ENCODE results near the gene CACNA1E.

The CACNA1E gene

DNA sequence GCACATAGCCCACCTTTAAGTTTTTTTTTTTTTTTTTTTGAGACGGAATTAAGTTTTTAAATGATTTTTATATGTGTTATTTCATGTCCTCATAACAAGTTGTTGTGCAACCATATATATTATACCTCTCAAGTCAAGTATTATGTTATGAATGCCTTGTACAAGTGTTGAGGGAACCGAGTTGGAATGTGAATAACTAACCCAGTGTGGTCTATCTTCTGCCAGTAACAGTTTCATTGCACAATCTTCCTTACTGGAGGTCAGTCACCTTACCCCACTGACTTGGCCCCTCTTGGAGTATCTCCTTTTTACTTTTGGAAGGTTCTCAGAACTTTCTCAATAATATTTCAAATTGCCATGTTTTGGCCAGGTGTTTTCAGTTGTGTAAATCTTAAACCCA is 201.9 kb downstream of the CACNA1E start:
- DNase-seq (ENCODE audit: low spot score) = no peak

DNA sequence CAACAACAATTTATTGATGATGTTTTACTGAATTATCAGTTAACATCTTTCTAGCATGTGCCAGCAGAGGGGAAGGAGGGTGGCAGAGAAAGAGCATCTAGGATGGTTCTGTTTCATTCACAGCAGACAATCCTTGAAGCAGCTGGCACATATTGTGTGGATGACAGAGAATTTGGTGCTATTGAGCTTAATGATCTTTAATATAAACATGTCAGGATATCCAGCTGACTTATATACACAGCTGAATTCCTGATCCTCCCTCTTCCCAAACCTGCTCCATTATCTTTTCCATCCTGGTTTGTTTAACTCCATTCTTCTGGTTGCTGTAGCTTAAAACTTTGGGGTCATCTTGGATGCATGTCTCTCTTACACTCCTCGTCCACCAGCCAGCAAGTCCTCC is 218.6 kb downstream of the CACNA1E start:
- no peak for DNase-seq (ENCODE audit: low spot score)

DNA sequence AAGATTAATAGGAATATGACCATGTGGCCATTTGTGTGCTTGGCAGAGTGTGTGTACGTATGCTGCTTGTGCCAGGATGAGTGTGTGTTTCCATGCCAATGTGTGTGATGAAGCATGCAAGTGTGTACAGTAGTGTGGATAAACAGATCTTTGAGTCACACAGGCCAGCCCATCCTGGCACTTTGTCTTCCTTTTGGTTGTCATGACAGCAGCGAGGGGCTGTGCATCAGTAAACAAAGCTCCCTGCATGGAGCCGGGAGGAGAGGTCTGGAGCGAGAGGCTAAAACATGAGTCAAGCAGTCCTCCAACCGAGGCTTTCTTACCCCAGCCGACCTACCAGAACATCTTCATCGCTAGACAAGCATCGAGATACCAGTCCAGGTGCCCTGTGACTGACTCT is 221.2 kb downstream of the CACNA1E start:
- DNase-seq (ENCODE audit: low spot score) = no peak

DNA sequence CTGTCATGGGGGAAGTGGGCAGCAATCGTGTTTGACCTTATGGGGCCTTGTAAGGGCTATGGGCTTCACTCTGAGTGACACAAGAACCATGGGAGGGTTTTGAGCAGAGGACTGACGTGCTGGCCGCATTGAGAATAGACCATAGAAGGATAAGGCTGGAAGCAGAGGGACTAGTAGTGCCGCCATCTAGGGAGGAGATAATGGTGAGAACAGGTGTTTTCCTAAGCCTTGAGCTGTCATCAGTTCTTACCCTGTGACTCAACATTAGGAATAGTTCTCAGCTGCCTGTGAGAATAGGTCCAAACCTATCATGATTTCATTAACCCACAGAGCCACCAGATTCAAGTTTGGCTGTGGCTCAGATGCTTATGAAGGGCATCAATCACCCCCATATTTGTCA is 228.5 kb downstream of the CACNA1E start:
- no peak for DNase-seq (ENCODE audit: low spot score)

DNA sequence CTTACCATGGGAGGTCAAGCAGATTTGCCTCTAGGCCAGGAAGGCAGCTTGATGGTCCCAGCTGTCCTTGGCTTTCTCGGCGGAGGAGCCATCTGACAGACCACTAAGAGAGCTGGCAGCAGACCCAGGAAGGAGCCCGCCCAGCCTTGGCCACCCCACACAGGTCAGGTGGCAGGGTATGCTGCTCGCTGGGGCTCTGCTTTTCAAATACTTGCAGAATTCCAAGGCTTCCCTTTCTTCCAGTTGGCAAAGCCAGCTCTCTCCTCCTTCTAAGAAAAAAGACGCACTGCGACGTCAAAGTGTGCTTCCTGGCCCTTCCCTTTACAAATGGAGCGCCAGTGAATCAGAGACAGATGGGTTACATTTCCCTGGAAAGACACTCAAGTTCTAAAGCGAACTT is 229.4 kb downstream of the CACNA1E start:
- no peak for DNase-seq (ENCODE audit: low spot score)

DNA sequence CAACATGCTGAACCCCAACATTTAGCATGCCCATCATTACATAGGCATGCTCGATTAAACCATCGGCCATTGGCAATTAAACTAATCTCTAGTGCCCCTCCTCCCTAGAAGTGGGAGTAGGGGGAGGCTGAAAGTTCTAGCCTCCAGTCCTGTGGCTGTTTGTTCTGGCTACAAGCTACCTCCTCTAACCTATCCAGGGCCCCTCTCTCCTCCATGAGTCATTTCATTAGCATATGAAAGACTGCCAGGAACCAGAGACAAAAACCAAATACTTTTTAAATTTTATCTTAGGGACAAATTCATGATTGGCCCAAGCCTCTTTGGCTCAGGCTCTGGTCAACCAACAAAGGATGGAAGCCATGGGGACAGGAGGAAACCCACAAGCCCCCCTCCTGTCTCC is 231.1 kb downstream of the CACNA1E start:
- DNase-seq (ENCODE audit: low spot score) = no peak

DNA sequence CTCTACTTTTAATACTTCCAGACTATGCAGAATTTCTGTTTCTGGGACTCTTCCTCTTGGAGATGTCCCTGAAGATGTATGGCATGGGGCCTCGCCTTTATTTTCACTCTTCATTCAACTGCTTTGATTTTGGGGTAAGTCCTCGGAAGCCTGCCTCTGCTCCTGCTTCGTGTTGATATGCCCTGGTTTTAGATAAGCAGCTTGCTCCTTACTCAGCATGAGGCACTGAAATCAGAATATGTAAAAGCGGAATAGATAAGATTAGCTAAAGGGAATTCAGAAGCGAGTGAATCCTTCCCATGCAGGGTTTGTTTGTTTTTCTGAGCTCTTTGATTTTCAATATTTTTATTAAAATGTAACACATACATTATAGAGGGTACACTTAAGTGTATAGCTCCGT is 234.7 kb downstream of the CACNA1E start:
- no peak for DNase-seq (ENCODE audit: low spot score)

DNA sequence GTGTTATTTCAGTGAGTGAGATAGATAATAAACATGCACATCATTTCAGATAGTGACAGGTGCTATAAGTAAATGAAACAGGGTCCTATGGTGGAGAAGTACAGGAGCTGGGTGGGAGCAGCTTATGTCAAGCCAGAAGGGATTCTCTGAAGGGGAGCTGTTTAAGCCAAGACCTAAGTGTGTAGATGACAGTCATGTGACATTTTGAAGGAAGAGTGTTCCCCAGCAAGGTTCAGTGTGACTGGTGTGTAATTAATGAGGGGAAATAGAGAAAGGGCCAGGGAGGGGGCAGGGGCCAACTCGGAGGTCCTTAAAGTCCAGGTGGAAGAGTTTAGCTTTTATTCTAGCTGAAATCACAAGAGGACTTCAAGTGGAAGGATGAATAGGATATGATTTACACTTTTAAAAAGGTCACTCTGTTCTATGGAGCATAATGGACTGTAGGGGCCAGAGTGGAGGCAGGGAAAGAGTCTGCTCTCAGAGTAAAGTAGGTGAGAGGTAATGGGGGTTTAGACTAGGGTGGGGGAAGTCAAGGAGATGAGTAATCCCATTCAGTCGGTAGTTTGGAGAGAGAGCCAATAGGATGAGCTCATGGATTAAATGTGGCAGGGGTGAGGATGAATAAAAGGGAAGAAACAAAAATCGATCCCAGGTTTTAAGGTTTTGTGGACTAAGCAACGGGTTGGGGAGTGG is 243.1 kb downstream of the CACNA1E start:
- no peak for DNase-seq (ENCODE audit: low spot score)

DNA sequence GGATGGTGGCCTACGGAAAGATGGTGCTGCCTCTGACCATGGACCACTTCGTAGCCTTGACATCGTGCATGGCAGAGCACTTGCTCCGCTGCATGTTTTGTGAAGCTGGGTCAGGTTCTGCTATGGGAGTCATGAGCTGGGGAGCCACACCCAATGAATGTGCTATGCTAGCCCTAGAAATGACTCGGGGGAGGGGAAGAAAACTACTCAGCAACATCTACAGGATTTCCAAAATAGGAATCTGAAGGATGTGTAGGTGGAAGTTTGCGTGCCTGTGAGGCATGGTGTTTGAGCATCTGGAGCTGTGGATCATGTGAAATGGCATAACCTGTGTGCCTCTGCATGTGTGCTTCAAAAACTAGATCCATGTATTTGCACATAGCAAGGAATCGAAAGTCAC is 247.3 kb downstream of the CACNA1E start:
- no peak for DNase-seq (ENCODE audit: low spot score)

DNA sequence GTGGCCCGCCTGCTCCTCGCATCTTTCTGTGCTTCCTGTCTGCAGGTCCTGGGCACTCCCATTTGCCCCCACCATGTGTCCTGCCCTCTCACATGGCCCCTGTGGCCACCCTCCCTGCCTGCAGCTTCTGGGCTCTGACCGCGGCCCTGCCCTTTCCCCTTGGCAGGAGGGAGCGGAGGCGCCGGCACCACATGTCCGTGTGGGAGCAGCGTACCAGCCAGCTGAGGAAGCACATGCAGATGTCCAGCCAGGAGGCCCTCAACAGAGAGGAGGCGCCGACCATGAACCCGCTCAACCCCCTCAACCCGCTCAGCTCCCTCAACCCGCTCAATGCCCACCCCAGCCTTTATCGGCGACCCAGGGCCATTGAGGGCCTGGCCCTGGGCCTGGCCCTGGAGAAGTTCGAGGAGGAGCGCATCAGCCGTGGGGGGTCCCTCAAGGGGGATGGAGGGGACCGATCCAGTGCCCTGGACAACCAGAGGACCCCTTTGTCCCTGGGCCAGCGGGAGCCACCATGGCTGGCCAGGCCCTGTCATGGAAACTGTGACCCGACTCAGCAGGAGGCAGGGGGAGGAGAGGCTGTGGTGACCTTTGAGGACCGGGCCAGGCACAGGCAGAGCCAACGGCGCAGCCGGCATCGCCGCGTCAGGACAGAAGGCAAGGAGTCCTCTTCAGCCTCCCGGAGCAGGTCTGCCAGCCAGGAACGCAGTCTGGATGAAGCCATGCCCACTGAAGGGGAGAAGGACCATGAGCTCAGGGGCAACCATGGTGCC is 249.1 kb downstream of the CACNA1E start:
- no peak for DNase-seq (ENCODE audit: low spot score)

DNA sequence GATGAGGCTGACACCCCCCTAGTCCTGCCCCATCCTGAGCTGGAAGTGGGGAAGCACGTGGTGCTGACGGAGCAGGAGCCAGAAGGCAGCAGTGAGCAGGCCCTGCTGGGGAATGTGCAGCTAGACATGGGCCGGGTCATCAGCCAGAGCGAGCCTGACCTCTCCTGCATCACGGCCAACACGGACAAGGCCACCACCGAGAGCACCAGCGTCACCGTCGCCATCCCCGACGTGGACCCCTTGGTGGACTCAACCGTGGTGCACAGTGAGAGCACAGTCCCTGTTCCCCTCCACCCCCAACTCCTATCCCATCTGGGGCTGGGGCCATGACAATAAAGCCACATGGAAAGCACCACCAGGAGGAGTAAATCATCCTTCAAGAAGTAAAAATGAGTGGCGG is 250.2 kb downstream of the CACNA1E start:
- no peak for DNase-seq (ENCODE audit: low spot score)

DNA sequence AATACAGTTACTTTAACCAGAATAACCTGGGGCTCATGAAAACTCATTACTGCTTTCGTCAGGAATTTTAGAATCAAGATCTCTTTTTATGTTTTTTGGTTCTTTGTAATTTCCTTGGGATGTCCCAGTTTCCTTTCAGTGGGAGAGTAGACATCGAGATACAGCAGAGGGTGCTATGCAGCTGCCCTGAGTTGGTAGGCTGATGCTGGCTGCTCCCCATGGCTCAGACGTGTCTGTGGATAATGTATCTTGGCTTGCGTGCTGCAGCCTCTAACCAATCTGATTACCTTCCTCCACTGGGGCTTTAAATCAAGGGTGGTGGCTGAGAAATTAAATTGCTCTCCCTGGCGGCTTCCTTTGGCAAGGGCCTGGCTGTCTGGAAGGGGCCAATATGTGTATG is 253.7 kb downstream of the CACNA1E start:
- peak; percentile 4 for DNase-seq (ENCODE audit: low spot score)

DNA sequence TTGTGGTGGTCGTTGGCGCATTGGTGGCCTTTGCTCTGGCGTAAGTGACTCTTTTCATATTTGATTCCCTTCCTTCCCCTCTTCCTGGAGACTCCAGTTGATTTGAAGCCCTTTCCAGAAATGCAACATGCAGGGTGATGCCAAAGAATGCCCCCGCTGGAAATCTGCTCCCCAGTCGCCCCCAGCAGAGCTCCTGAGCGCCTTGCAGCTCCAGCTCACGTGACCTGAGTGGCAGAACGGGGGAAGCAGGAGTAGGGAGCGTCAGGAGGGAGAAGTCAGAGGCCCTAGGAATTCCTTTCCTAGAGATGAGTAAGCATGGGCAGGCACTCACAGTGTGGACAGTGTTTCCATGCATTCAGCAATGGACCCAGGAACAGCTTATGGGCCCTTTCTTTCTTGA is 255.9 kb downstream of the CACNA1E start:
- no peak for DNase-seq (ENCODE audit: low spot score)

DNA sequence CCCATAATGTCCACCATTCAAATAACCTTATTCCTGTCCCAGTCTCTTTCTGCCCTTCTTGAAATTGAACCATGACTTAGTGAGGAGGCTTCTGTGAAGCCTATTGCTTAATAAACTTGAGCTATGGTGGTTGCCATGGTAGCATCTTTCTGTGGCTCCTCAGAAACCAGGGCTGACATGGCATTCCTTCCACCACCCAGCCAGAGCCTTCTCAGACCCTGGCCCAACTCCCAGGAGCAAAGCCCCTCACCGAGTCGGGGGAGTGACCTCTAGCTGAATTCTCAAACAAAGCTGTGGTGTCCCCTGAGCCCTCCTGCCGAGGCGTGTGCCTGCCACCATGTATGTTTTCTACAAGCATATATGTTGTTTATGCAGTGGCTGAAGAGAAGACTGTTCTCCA is 259.1 kb downstream of the CACNA1E start:
- no peak for DNase-seq (ENCODE audit: low spot score)

DNA sequence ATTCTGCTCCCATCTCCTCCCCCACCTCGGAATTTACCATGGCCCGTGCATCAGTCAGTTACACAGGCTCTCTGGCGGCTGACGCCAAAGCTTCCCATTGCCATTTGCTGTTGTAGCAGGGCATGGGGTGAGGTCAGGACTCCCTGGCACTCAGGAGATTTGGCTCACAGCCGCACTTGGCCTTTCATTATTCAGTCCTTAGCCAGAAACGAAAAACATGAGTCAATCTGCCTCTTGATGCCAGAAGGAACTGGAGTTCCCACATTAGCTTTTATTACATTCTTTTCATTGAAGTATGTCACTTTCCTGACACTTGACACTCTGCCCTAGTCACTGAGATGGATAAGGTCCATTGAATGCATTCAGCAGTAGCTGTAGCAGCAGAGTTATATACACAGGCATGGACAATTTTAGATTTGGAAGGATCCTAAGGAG is 260.6 kb downstream of the CACNA1E start:
- DNase-seq (ENCODE audit: low spot score) = no peak

DNA sequence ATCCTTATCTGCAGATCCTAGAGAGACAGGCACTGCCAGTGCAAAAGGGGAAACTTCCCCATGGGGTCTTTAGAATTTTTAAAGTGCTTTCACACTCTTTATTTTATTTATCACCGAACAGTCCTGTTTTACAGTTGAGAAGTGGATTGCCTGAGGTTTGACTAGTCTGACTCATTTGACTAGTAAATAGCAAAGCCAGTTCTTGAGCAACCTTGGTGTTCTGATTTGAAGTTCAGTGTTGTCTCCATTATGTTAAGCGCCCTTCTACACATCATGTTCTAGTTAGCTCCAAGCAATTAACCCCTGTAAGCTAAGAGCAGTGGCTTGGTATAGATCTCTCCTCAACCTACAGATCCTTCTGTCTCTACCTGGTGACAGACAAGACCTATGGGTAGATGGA is 262.9 kb downstream of the CACNA1E start:
- no peak for DNase-seq (ENCODE audit: low spot score)

DNA sequence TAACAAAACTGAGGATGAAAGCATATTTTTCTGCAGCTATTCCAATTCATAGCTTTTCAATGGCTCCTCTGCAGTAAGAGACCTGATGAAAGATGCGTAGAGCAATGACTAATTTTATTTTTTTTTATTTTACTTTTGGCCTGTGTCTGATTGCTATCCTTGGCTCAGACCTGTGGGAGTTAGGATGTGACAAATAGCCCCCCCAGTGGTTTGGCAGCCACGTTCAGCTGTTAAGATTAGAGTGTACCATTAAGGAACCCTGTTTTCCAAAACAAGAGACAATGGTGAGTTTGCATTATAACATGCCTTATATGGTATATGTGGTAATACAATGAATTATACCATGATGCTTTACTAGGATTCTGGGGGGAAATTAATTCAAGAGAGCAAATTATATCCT is 264.7 kb downstream of the CACNA1E start:
- DNase-seq (ENCODE audit: low spot score) = no peak

DNA sequence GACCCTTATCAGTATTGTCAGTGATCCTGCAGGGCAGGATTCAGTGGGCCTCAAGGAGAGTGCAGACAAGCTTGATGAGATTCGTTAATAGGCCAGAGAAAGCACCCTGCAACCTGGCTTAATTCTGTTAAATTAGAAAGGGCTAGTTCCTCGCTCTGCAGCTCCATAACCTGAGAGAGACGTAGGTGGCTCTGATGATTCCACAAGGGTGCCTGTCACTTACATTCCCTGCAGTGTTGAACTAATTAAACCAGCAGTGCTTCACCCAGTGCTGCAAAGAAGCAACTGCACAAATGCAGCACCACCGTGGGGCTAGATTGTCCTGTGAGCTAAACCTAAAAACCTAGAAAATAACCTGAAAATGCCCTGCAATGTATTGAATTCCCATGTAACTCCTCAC is 270.8 kb downstream of the CACNA1E start:
- DNase-seq (ENCODE audit: low spot score) = no peak

DNA sequence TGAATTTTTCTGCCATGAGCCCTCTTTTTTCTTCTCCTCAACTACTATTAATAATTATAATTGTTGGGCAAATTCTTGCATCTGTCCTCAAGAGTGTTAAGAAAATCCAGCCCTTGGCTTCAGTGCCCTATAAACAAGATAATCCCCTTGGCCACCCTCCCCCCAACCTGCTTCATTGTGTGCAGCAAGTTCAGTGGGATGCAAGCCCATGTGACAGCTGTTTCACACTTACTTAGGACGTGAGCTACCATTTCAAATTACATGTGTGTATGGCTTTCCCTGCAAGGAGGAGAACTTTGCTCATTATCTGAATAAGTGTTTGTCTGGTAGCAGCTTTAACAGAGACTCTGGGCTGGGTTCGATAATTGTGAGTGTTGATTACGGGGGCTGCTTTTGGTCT is 276.2 kb downstream of the CACNA1E start:
- DNase-seq (ENCODE audit: low spot score) = no peak

DNA sequence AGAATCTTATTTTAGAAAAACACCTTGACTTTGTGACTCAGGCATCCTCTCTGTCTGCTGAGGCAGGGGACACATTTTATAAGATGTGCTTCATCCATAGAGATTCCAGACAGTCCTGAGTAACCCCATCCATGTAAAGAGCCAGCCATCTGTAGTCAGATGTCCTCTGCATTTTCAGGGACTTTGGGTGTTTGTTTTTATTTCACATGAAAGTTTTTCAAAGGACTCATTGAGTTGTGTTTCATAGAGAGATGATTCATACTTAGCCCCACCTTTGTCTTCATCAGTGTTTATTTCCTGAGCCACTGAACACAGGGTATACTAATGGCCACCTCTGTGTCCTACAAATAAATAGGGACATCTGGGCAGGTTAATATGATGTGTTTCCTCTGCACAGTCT is 280.4 kb downstream of the CACNA1E start:
- peak; percentile 7 for DNase-seq (ENCODE audit: low spot score)

DNA sequence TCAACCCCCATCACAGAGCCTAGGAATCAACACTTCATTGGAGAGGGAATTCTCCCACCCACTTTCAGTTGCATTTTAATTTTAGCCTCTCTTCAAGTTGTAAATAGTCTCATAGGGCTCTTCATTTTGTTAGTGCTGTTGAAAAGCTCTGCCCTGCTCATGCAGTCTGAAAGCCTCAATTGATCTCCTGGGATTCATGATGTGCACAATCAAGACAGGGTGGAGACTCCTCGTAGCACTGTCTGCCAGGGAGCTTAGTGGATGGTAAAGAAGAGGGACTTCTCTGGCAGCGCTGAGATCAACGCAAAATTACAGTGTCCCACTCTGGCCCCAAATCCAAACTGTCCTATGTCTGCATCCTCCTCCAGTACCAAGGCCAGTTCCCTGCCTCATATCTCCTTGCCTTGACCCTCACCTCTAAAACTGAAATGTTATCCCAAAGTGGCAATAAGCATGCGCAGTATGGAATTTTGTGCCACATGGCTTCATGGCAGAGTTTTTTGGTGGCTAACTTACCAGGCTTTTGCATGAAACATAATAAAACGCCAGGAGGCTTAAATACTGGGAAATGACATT is 282.2 kb downstream of the CACNA1E start:
- DNase-seq (ENCODE audit: low spot score) = no peak

DNA sequence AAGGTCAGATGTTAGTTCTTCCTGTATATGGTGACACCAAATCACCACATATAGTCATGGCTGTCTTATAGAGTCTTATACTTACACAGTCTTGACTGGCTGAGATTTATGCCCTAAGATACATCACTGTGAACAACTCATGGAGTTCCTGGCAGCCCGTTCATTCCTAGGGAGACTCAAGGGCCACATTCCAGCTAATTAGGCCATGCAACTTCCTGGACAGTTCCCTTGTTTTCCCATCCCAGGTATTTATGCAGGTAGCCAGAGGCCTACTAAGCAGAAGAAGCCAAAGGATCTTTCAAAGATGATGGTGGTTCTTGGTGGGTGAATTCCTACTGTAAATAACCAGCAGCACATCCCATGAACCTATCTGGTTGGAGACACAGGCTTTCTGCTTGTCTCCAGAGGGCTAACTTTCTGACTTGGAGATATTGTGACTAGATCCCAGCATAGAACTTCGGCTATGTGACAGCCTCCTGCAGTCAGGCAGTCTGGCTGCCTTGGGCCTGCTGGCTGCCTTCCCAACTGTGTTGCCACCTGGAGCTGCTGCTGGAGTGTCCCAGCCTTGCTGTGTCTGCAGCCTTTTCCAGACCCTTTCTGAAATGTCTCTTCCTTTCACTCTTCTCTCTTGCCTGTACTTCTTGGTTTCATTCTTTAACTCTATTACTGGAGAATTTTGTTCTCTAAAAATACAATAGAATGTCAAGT is 283.8 kb downstream of the CACNA1E start:
- no peak for DNase-seq (ENCODE audit: low spot score)

All from SW480 (cell line).